ENCODE data around the gene LMO4.
A peak's percentile ranks its signal among the peaks of the same experiment; 100 is the strongest.

Gene LMO4

GRCh38 chr1:87355894-87356293, 27.2 kb downstream of the LMO4 start:
- no peak for DNase-seq

GRCh38 chr1:87356591-87356990, 27.9 kb downstream of the LMO4 start:
- no peak for DNase-seq

GRCh38 chr1:87358219-87358618, 29.5 kb downstream of the LMO4 start:
- no peak for DNase-seq

GRCh38 chr1:87359586-87359985, 30.9 kb downstream of the LMO4 start:
- no peak for DNase-seq

- no peak for DNase-seq
These were observed 33.6 kb downstream of the LMO4 start for GRCh38 chr1:87362063-87362833.

GRCh38 chr1:87362834-87363426, 34.2 kb downstream of the LMO4 start:
- no peak for DNase-seq

- DNase-seq = no peak
These were observed 38.9 kb downstream of the LMO4 start for GRCh38 chr1:87367549-87367948.

GRCh38 chr1:87368907-87369306, 40.2 kb downstream of the LMO4 start:
- DNase-seq = no peak

- DNase-seq = no peak
These were observed 41.2 kb downstream of the LMO4 start for GRCh38 chr1:87369736-87370478.

GRCh38 chr1:87370544-87370943, 41.9 kb downstream of the LMO4 start:
- no peak for DNase-seq

- DNase-seq = no peak
These were observed 50.6 kb downstream of the LMO4 start for GRCh38 chr1:87379306-87379705.

- DNase-seq = no peak
These were observed 57.6 kb downstream of the LMO4 start for GRCh38 chr1:87386217-87386790.

GRCh38 chr1:87388411-87388810, 59.7 kb downstream of the LMO4 start:
- no peak for DNase-seq

- no peak for DNase-seq
These were observed 60.3 kb downstream of the LMO4 start for GRCh38 chr1:87389011-87389410.

GRCh38 chr1:87389546-87389945, 60.9 kb downstream of the LMO4 start:
- DNase-seq = no peak

- DNase-seq = peak; percentile 21
These were observed 63.8 kb downstream of the LMO4 start for GRCh38 chr1:87392248-87393192.

GRCh38 chr1:87393445-87394085, 64.9 kb downstream of the LMO4 start:
- no peak for DNase-seq

GRCh38 chr1:87394513-87394912, 65.8 kb downstream of the LMO4 start:
- no peak for DNase-seq

- no peak for DNase-seq
These were observed 66.3 kb downstream of the LMO4 start for GRCh38 chr1:87394982-87395381.

All from right kidney (tissue), 1 donor.